Measurements from ENCODE around the gene MYOZ2. TPM values are rescaled to one million over a fixed set of nuclear protein-coding genes. Genes with fewer than 3 reads are reported as not detected.
"Not testable (repeated sequence)": the region's sequence is repeated elsewhere in the genome, so short reads cannot be mapped to it uniquely, and the experiment has no call there.

Gene MYOZ2
- total RNA-seq, 1 donor from 2014 or later, result 0.16 TPM

GRCh38 chr4:119138046-119138445, 2.4 kb downstream of the MYOZ2 start:
- Mint-ChIP-seq H3K4me1 (peaks cover 31% of the 10 kb centered on the region), H3K27ac (peak overlapping the region; percentile 88), H3K9me3 (no peaks in the 10 kb centered on the region), H3K4me3 (no peak overlapping the region), H3K36me3 (no peaks in the 10 kb centered on the region), H3K27me3 (ENCODE audit: low read depth) (no peaks in the 10 kb centered on the region)
- no peak for DNase-seq (ENCODE audit: low spot score in 2 of 2, unreplicated experiment in 2 of 2)
- no peak for TF ChIP-seq CTCF (IDR thresholded peaks at IDR 0.05; ENCODE audit: unreplicated experiment)

GRCh38 chr4:119139311-119139710, 3.7 kb downstream of the MYOZ2 start:
- Mint-ChIP-seq H3K27me3 (ENCODE audit: low read depth) (no peaks in the 10 kb centered on the region), H3K4me3 (no peak overlapping the region), H3K4me1 (peaks cover 31% of the 10 kb centered on the region), H3K27ac (peak overlapping the region; percentile 36), H3K36me3 (no peaks in the 10 kb centered on the region), H3K9me3 (no peaks in the 10 kb centered on the region)
- no peak for TF ChIP-seq CTCF (IDR thresholded peaks at IDR 0.05; ENCODE audit: unreplicated experiment)
- no peak for DNase-seq (ENCODE audit: low spot score in 2 of 2, unreplicated experiment in 2 of 2)

GRCh38 chr4:119139822-119140252, 4.2 kb downstream of the MYOZ2 start:
- no peak for DNase-seq (ENCODE audit: low spot score in 2 of 2, unreplicated experiment in 2 of 2)
- no peak for TF ChIP-seq CTCF (IDR thresholded peaks at IDR 0.05; ENCODE audit: unreplicated experiment)
- no peak overlapping the region for H3K4me3 Mint-ChIP-seq
- H3K27ac Mint-ChIP-seq, result peak overlapping the region; percentile 36
- H3K27me3 Mint-ChIP-seq (ENCODE audit: low read depth), result no peaks in the 10 kb centered on the region
- no peaks in the 10 kb centered on the region for H3K9me3 Mint-ChIP-seq
- H3K4me1 Mint-ChIP-seq, result peaks cover 31% of the 10 kb centered on the region
- no peaks in the 10 kb centered on the region for H3K36me3 Mint-ChIP-seq

- H3K9me3 Mint-ChIP-seq; DNase-seq (ENCODE audit: low spot score in 2 of 2, unreplicated experiment in 2 of 2); H3K27ac Mint-ChIP-seq; H3K4me3 Mint-ChIP-seq; H3K27me3 Mint-ChIP-seq (ENCODE audit: low read depth); H3K36me3 Mint-ChIP-seq: not testable (repeated sequence)
- H3K4me1 Mint-ChIP-seq, result peaks cover 28% of the 10 kb centered on the region
These were observed 5.7 kb downstream of the MYOZ2 start for GRCh38 chr4:119141283-119141682.

- H3K36me3 Mint-ChIP-seq, result no peaks in the 10 kb centered on the region
- no peak for DNase-seq (ENCODE audit: low spot score in 2 of 2, unreplicated experiment in 2 of 2)
- no peak overlapping the region for H3K27ac Mint-ChIP-seq
- no peaks in the 10 kb centered on the region for H3K27me3 Mint-ChIP-seq (ENCODE audit: low read depth)
- no peak for TF ChIP-seq CTCF (IDR thresholded peaks at IDR 0.05; ENCODE audit: unreplicated experiment)
- no peaks in the 10 kb centered on the region for H3K9me3 Mint-ChIP-seq
- no peak overlapping the region for H3K4me3 Mint-ChIP-seq
- H3K4me1 Mint-ChIP-seq, result peaks cover 20% of the 10 kb centered on the region
These were observed 7.2 kb downstream of the MYOZ2 start for GRCh38 chr4:119142833-119143232.

- H3K27ac Mint-ChIP-seq; H3K27me3 Mint-ChIP-seq (ENCODE audit: low read depth): not testable (repeated sequence)
- peaks cover 16% of the 10 kb centered on the region for H3K4me1 Mint-ChIP-seq
These were observed 7.7 kb downstream of the MYOZ2 start for GRCh38 chr4:119143341-119143740.

GRCh38 chr4:119149110-119149509, 13.5 kb downstream of the MYOZ2 start:
- H3K4me1 Mint-ChIP-seq, result peaks cover 9% of the 10 kb centered on the region
- DNase-seq (ENCODE audit: low spot score in 2 of 2, unreplicated experiment in 2 of 2), result no peak
- no peaks in the 10 kb centered on the region for H3K36me3 Mint-ChIP-seq
- TF ChIP-seq CTCF (IDR thresholded peaks at IDR 0.05; ENCODE audit: unreplicated experiment), result no peak
- no peaks in the 10 kb centered on the region for H3K9me3 Mint-ChIP-seq
- H3K4me3 Mint-ChIP-seq, result no peak overlapping the region
- H3K27me3 Mint-ChIP-seq (ENCODE audit: low read depth), result no peaks in the 10 kb centered on the region
- no peak overlapping the region for H3K27ac Mint-ChIP-seq

More at GRCh38 chr4:119143341-119143740, 7.7 kb downstream of the MYOZ2 start:
- not testable (repeated sequence) for H3K9me3 Mint-ChIP-seq; DNase-seq (ENCODE audit: low spot score in 2 of 2, unreplicated experiment in 2 of 2); H3K36me3 Mint-ChIP-seq; H3K4me3 Mint-ChIP-seq
